ENCODE measurements around the gene HEXIM2. TPM values are rescaled to one million over a fixed set of nuclear protein-coding genes. Genes with fewer than 3 reads are reported as not detected.

The HEXIM2 gene
- total and polyA plus RNA-seq, 2 experiments from 2014 or later, result 9.0 to 9.5 TPM

DNA sequence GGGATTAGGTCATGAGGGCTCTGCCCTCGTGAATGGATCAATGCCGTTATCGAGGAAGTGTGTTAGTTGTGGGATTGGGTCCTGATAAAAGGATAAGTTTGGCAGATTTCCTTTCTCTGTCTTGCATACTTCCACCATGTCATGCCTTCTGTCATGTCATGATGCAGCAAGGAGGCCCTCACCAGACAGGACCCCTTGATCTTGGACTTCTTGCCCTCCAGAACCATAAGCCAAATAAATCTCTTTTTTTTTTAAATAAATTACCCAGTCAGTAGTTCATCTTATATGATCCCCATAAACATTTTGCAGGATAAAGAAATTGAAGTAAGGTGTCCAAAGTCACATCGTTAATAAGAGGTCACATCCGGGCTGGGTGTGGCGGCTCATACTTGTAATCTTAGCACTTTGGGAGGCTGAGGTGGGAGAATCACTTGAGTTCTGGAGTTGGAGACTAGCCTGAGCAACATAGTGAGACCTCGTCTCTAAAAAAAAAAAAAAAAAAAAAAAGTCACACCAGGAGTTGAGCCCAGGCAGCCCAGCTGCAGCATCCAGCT, 25.2 kb downstream of the HEXIM2 start:
- no peak overlapping the region for H3K27ac Mint-ChIP-seq
- peaks cover 2% of the 10 kb centered on the region; the same call in 2 of the 3 replicates for H3K4me1 Mint-ChIP-seq
- H3K4me2 ChIP-seq, result no peak overlapping the region
- H3K36me3 ChIP-seq (ENCODE audit: insufficient read depth), result no peaks in the 10 kb centered on the region
- H3K9me3 Mint-ChIP-seq, result peaks cover 4% of the 10 kb centered on the region; the same call in 2 of the 3 replicates
- no peaks in the 10 kb centered on the region for H3K4me1 ChIP-seq (ENCODE audit: insufficient read depth)
- no peak overlapping the region for H3K4me3 ChIP-seq
- no peak overlapping the region for H3K27ac ChIP-seq (ENCODE audit: low read depth)
- TF ChIP-seq ZNF462 (CRISPR knock-in tag; IDR thresholded peaks at IDR 0.05), result no peak
- no peak for TF ChIP-seq JUNB (IDR thresholded peaks at IDR 0.05; ENCODE audit: unreplicated experiment)
- no peak for TF ChIP-seq CREB1 (CRISPR knock-in tag; IDR thresholded peaks at IDR 0.05; ENCODE audit: low read depth)
- TF ChIP-seq EZH2phosphoT487 (IDR thresholded peaks at IDR 0.05; ENCODE audit: unreplicated experiment), result no peak
- TF ChIP-seq NANOG (IDR thresholded peaks at IDR 0.05; ENCODE audit: borderline replicate concordance), result no peak
- no peak for TF ChIP-seq ZNF114 (CRISPR knock-in tag; IDR thresholded peaks at IDR 0.05)
- TF ChIP-seq REST (IDR thresholded peaks at IDR 0.05; ENCODE audit: unreplicated experiment), result no peak
- no peak for TF ChIP-seq POLR2AphosphoS5 (IDR thresholded peaks at IDR 0.05; ENCODE audit: low read depth)
- TF ChIP-seq ETS1 (IDR thresholded peaks at IDR 0.05), result no peak
- no peak for TF ChIP-seq STAT1 (IDR thresholded peaks at IDR 0.05; ENCODE audit: unreplicated experiment)
- TF ChIP-seq EZH2 (IDR thresholded peaks at IDR 0.05; ENCODE audit: low read depth, unreplicated experiment), result no peak
- TF ChIP-seq ZNF331 (CRISPR knock-in tag; IDR thresholded peaks at IDR 0.05; ENCODE audit: low read depth), result no peak
- no peak for TF ChIP-seq CTCF (conservative IDR thresholded peaks at IDR 0.05; ENCODE audit: low read depth in 2 of 2)
- H2AFZ ChIP-seq, result no peak overlapping the region
- no peaks in the 10 kb centered on the region for H3K36me3 Mint-ChIP-seq (ENCODE audit: low read depth)
- no peaks in the 10 kb centered on the region for H4K20me1 ChIP-seq (replicated peaks; ENCODE audit: insufficient read depth)
- no peaks in the 10 kb centered on the region for H3K27me3 ChIP-seq (ENCODE audit: insufficient read depth)
- H3F3A ChIP-seq (replicated peaks; ENCODE audit: low read depth), result no peaks in the 10 kb centered on the region
- no peaks in the 10 kb centered on the region for H3K79me2 ChIP-seq (replicated peaks; ENCODE audit: insufficient read depth)
- no peaks in the 10 kb centered on the region for H3K9me2 ChIP-seq (ENCODE audit: insufficient read depth)
- DNase-seq (ENCODE audit: low spot score) (no peak), ATAC-seq (no peak)
- H3K4me3 Mint-ChIP-seq, result no peak overlapping the region
- peaks cover 11% of the 10 kb centered on the region for H3K27me3 Mint-ChIP-seq (ENCODE audit: insufficient read depth, low read depth, poor library complexity)

Measured in GM23338 (cell line).